B cell (primary cell): Measurements from ENCODE around the gene KIF3A. TPM values are rescaled to one million over a fixed set of nuclear protein-coding genes. Genes with fewer than 3 reads are reported as not detected.

Experiments
- ATAC-seq: fragments of 200-7000 bp; cut with Tn5 transposase; one replicate; pipeline ENCODE4 v1.10.0; 2021; ENCODE audit warnings: low read depth, mild to moderate bottlenecking, moderate number of reproducible peaks, moderate library complexity
- CTCF ChIA-PET: fragments of 350-600 bp; sonication (Branson Sonifier 250); formaldehyde crosslinking; loops from one replicate; lab custom pipeline; 2021; ENCODE audit warnings: antibody characterized with exemption, inconsistent platforms; lab: Charles Lee
- POLR2A ChIA-PET: fragments of 350-600 bp; sonication (Branson Sonifier 250); formaldehyde crosslinking; loops from one replicate; lab custom pipeline; 2021; ENCODE audit warnings: antibody characterized with exemption; lab: Charles Lee
- DNase-seq: peaks from one replicate; pipeline ENCODE4 v3.0.0; 2013
- H2AFZ ChIP-seq: 2 replicates; pipeline ENCODE4 v1.6.1; 2012; ENCODE audit warnings: mild to moderate bottlenecking, low read depth, low read length; ENCODE audit not compliant: insufficient read depth, poor library complexity, severe bottlenecking
- H3K27ac ChIP-seq, 2 donors: 1 replicate in 1 of 2; 2 replicates in 1 of 2; pipeline ENCODE4 v1.5.1; 2012 to 2013; ENCODE audit warnings: low read length in 2 of 2, mild to moderate bottlenecking in 2 of 2, moderate library complexity in 1 of 2
- H3K27me3 ChIP-seq, 4 experiments: fragments of 200-600 bp in 1 of 4; sonication (generic) in 1 of 4; replicated peaks in 1 of 4; 1 replicate in 2 of 4; 2 replicates in 2 of 4; pipeline versions ENCODE4 v1.6.1 to v1.7.0; 2013 to 2016; ENCODE audit warnings: low read length in 3 of 4, mild to moderate bottlenecking in 2 of 4, mixed read lengths in 1 of 4, moderate library complexity in 1 of 4; ENCODE audit not compliant: insufficient read depth in 4 of 4, control insufficient read depth in 3 of 4; ENCODE audit errors: control extremely low read depth in 1 of 4
- H3K36me3 ChIP-seq, 2 experiments: replicated peaks in 1 of 2; 1 replicate in 1 of 2; 2 replicates in 1 of 2; pipeline versions ENCODE4 v1.6.1 to v1.7.1; 2013; ENCODE audit warnings: low read length in 1 of 2; ENCODE audit not compliant: insufficient read depth in 2 of 2, control insufficient read depth in 1 of 2; ENCODE audit errors: control extremely low read depth in 1 of 2, extremely low read depth in 1 of 2
- H3K4me1 ChIP-seq, 2 donors: fragments of 200-600 bp in 1 of 2; sonication (generic) in 1 of 2; 1 replicate in 1 of 2; 2 replicates in 1 of 2; pipeline versions ENCODE4 v1.5.1 to v1.6.1; 2013 to 2017; ENCODE audit warnings: low read length in 2 of 2; ENCODE audit not compliant: control insufficient read depth in 2 of 2, insufficient read depth in 2 of 2
- H3K4me2 ChIP-seq: replicated peaks from 2 replicates; pipeline ENCODE3; 2012; ENCODE audit warnings: mild to moderate bottlenecking, low read depth, low read length; ENCODE audit not compliant: poor library complexity, severe bottlenecking
- H3K4me3 ChIP-seq, 5 experiments: fragments of 200-600 bp in 1 of 5; sonication (generic) in 1 of 5; 1 replicate in 3 of 5; 2 replicates in 2 of 5; pipeline versions ENCODE4 v1.5.1 to v1.7.0; 2011 to 2016; ENCODE audit warnings: low read length in 4 of 5, mild to moderate bottlenecking in 4 of 5, low read depth in 2 of 5, control low read depth in 1 of 5, moderate library complexity in 1 of 5; ENCODE audit not compliant: insufficient read depth in 1 of 5; ENCODE audit errors: control extremely low read depth in 1 of 5, extremely low read depth in 1 of 5
- H3K79me2 ChIP-seq: fragments of 200-600 bp; sonication (generic); one replicate; pipeline ENCODE4 v1.6.0; 2016; ENCODE audit warnings: low read length; ENCODE audit not compliant: control insufficient read depth, insufficient read depth
- H3K9ac ChIP-seq: fragments of 200-600 bp; sonication (generic); 2 replicates; pipeline ENCODE4 v1.6.1; 2017; ENCODE audit warnings: mild to moderate bottlenecking, low read length, moderate library complexity
- H3K9me3 ChIP-seq, 3 donors: one replicate each; pipeline versions ENCODE4 v1.6.1 to v1.7.1; 2013; ENCODE audit warnings: low read length in 2 of 3; ENCODE audit not compliant: control insufficient read depth in 2 of 3, insufficient read depth in 1 of 3; ENCODE audit errors: control extremely low read depth in 1 of 3
- H4K20me1 ChIP-seq: 2 replicates; pipeline ENCODE4 v1.6.0; 2012; ENCODE audit warnings: mild to moderate bottlenecking, low read length; ENCODE audit not compliant: insufficient read depth, control insufficient read depth, poor library complexity, severe bottlenecking
- H3K27ac Mint-ChIP-seq: one replicate; pipeline ENCODE4 v1.8.0; 2021; ENCODE audit warnings: mixed read lengths
- H3K27me3 Mint-ChIP-seq: one replicate; pipeline ENCODE4 v1.8.0; 2021; ENCODE audit warnings: mixed read lengths
- H3K4me1 Mint-ChIP-seq: one replicate; pipeline ENCODE4 v1.8.0; 2021; ENCODE audit warnings: mixed read lengths
- H3K4me3 Mint-ChIP-seq: one replicate; pipeline ENCODE4 v1.8.0; 2021; ENCODE audit warnings: mixed read lengths
- H3K9me3 Mint-ChIP-seq: one replicate; pipeline ENCODE4 v1.8.0; 2022; ENCODE audit warnings: mixed read lengths; ENCODE audit not compliant: insufficient read depth
- EZH2 ChIP-seq: IDR thresholded peaks from 2 replicates; pipeline ENCODE4 v1.6.1; 2012; ENCODE audit warnings: borderline replicate concordance, low read depth, mild to moderate bottlenecking, moderate library complexity, low read length; ENCODE audit not compliant: insufficient read depth, poor library complexity, severe bottlenecking
- intact Hi-C: fragments of 100-400 bp; cut with micrococcal nuclease; formaldehyde crosslinking; loops from one replicate; pipeline ENCODE4 v1.10.0; 2022
- polyA plus RNA-seq: library from polyadenylated mRNA; depleted of rRNA; stranded (reverse); fragments of >200 nt; gene quantifications from 2 replicates; pipeline ENCODE4 v1.2.3, GENCODE V29; 2012
- total RNA-seq, 2 donors: library from RNA; stranded (reverse); fragments of 120-200 nt in 1 of 2; gene quantifications; 1 replicate in 1 of 2; 2 replicates in 1 of 2; pipeline versions ENCODE4 v1.2.3 to v1.2.4, GENCODE V29; 2013 to 2022
- TF ChIP-seq, protein P1 (sequence below): fragments of 200-600 bp; IDR thresholded peaks from one replicate; pipeline ENCODE4 v1.8.0; 2022; ENCODE audit warnings: antibody characterized with exemption, mild to moderate bottlenecking

KIF3A gene
- total and polyA plus RNA-seq, 2 donors (not counting 1 experiment from before 2014, with no cell fraction given), result 1.3 to 16.0 TPM

DNA sequence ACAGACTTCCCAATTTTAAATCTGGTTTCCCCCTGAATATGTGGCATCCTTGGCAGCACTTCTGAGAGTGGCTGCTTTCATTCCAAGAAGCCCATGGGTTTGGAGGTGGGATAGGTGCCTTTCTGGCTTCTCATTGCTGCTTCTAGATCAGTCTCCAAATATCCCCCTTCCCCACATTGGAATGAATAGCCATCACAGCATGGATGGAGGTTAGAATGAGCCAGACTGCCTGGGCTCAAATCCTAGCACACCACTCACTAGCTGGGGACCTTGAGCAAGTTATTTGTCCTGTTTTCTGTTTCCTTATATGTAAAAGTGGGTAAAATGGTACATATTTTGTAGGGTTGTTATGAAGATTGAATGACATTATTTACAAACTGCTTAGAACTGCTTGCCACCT lies 93.2 kb downstream of the KIF3A start:
- H3K36me3 ChIP-seq, result peaks cover 10 to 33% of the 10 kb centered on the region in 2 experiments
- no peak overlapping the region for H3K27ac Mint-ChIP-seq
- intact Hi-C loops, result no loop called here
- H3K4me1 Mint-ChIP-seq, result no peaks in the 10 kb centered on the region
- ATAC-seq (no peak), DNase-seq (no peak)
- H3K9me3 ChIP-seq, result peaks cover 0 to 16% (median 11%) of the 10 kb centered on the region in 3 donors
- TF ChIP-seq EZH2, result no peak
- TF ChIP-seq, protein P1, sequence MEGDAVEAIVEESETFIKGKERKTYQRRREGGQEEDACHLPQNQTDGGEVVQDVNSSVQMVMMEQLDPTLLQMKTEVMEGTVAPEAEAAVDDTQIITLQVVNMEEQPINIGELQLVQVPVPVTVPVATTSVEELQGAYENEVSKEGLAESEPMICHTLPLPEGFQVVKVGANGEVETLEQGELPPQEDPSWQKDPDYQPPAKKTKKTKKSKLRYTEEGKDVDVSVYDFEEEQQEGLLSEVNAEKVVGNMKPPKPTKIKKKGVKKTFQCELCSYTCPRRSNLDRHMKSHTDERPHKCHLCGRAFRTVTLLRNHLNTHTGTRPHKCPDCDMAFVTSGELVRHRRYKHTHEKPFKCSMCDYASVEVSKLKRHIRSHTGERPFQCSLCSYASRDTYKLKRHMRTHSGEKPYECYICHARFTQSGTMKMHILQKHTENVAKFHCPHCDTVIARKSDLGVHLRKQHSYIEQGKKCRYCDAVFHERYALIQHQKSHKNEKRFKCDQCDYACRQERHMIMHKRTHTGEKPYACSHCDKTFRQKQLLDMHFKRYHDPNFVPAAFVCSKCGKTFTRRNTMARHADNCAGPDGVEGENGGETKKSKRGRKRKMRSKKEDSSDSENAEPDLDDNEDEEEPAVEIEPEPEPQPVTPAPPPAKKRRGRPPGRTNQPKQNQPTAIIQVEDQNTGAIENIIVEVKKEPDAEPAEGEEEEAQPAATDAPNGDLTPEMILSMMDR, result no peak
- no peak overlapping the region for H3K27ac ChIP-seq
- no peaks in the 10 kb centered on the region for H3K27me3 ChIP-seq
- no peaks in the 10 kb centered on the region for H3K27me3 Mint-ChIP-seq
- no peak overlapping the region for H3K4me3 ChIP-seq
- H3K9ac ChIP-seq, result no peak overlapping the region
- H3K4me1 ChIP-seq, result no peaks in the 10 kb centered on the region
- H3K79me2 ChIP-seq, result no peaks in the 10 kb centered on the region
- H3K4me3 Mint-ChIP-seq, result no peak overlapping the region
- no peak overlapping the region for H3K4me2 ChIP-seq
- H3K9me3 Mint-ChIP-seq, result peaks cover 7% of the 10 kb centered on the region
- H2AFZ ChIP-seq, result no peak overlapping the region
- no peaks in the 10 kb centered on the region for H4K20me1 ChIP-seq
- ChIA-PET POLR2A (no interaction called here), CTCF (no interaction called here)

Other genes with a start within 250 kb of the KIF3A start
- gene IRF1, start 246.8 kb downstream of the KIF3A start, total RNA-seq, result 304 and 306 TPM in 2 replicates
- 166 and 173 TPM in 2 replicates for gene IRF1, start 246.8 kb downstream of the KIF3A start, polyA plus RNA-seq
- not detected in 2 replicates for gene IL5, start 194.0 kb downstream of the KIF3A start, total RNA-seq
- gene IL5, start 194.0 kb downstream of the KIF3A start, polyA plus RNA-seq, result not detected in 2 replicates
- gene RAD50, start 180.6 kb downstream of the KIF3A start, total RNA-seq, result 31.7 and 32.7 TPM in 2 replicates
- gene RAD50, start 180.6 kb downstream of the KIF3A start, polyA plus RNA-seq, result 11.2 and 12.0 TPM in 2 replicates
- 0.42 TPM in 1 of 2 replicates, not detected in the other for gene IL13, start 79.4 kb downstream of the KIF3A start, total RNA-seq
- gene IL13, start 79.4 kb downstream of the KIF3A start, polyA plus RNA-seq, result 0.14 and 0.45 TPM in 2 replicates
- not detected in 2 replicates for gene IL4, start 63.6 kb downstream of the KIF3A start, total RNA-seq
- not detected in 2 replicates for gene IL4, start 63.6 kb downstream of the KIF3A start, polyA plus RNA-seq
- gene CCNI2, start 9.9 kb upstream of the KIF3A start, total RNA-seq, result 1.1 and 2.0 TPM in 2 replicates
- gene CCNI2, start 9.9 kb upstream of the KIF3A start, polyA plus RNA-seq, result 0.04 and 0.39 TPM in 2 replicates
- gene SEPTIN8, start 39.7 kb upstream of the KIF3A start, total RNA-seq, result 3.9 and 5.9 TPM in 2 replicates
- gene SEPTIN8, start 39.7 kb upstream of the KIF3A start, polyA plus RNA-seq, result 1.3 and 4.0 TPM in 2 replicates
- gene SOWAHA, start 75.8 kb upstream of the KIF3A start, total RNA-seq, result not detected in 2 replicates
- not detected in 2 replicates for gene SOWAHA, start 75.8 kb upstream of the KIF3A start, polyA plus RNA-seq
- 2.3 and 2.5 TPM in 2 replicates for gene SHROOM1, start 93.1 kb upstream of the KIF3A start, total RNA-seq
- 1.1 and 1.3 TPM in 2 replicates for gene SHROOM1, start 93.1 kb upstream of the KIF3A start, polyA plus RNA-seq
- gene GDF9, start 128.9 kb upstream of the KIF3A start, total RNA-seq, result 0.51 and 0.67 TPM in 2 replicates
- gene GDF9, start 128.9 kb upstream of the KIF3A start, polyA plus RNA-seq, result 0.62 and 0.88 TPM in 2 replicates
- gene UQCRQ, start 129.1 kb upstream of the KIF3A start, total RNA-seq, result 78.5 and 90.0 TPM in 2 replicates
- gene UQCRQ, start 129.1 kb upstream of the KIF3A start, polyA plus RNA-seq, result 57.7 and 71.1 TPM in 2 replicates
- 5.4 and 5.9 TPM in 2 replicates for gene LEAP2, start 136.1 kb upstream of the KIF3A start, total RNA-seq
- gene LEAP2, start 136.1 kb upstream of the KIF3A start, polyA plus RNA-seq, result 2.2 and 3.4 TPM in 2 replicates
- 81.5 and 87.4 TPM in 2 replicates for gene AFF4, start 226.1 kb upstream of the KIF3A start, total RNA-seq
- 16.2 and 26.1 TPM in 2 replicates for gene AFF4, start 226.1 kb upstream of the KIF3A start, polyA plus RNA-seq